SH-SY5Y (cell line): ENCODE data around the gene TTBK2.

ENCODE experiments used
- GATA2 ChIP-seq: IDR thresholded peaks from 2 replicates; pipeline ENCODE4 v1.6.1; 2011; ENCODE audit warnings: mild to moderate bottlenecking, low read depth, low read length
- GATA3 ChIP-seq: IDR thresholded peaks from 2 replicates; pipeline ENCODE4 v1.6.1; 2011; ENCODE audit warnings: low read depth, mild to moderate bottlenecking, low read length, moderate library complexity

- TF ChIP-seq GATA2, result no peak
- TF ChIP-seq GATA3, result no peak
Measured at GRCh38 chr15:42820811-42821210, 99.8 kb downstream of the TTBK2 start.
